GM23338 (cell line): ENCODE results near the gene CRELD1. TPM values are rescaled to one million over a fixed set of nuclear protein-coding genes. Genes with fewer than 3 reads are reported as not detected.
"Not testable (repeated sequence)": the region's sequence is repeated elsewhere in the genome, so short reads cannot be mapped to it uniquely, and the experiment has no call there.

Experiments
- ATAC-seq: fragments of 200-7000 bp; cut with Tn5 transposase; 3 replicates; pipeline ENCODE4 v1.9.1; 2020
- DNase-seq: peaks from one replicate; pipeline ENCODE4 v3.0.0-alpha.2; 2015; ENCODE audit warnings: low spot score
- H2AFZ ChIP-seq: fragments of 200-600 bp; sonication (generic); 2 replicates; pipeline ENCODE4 v1.8.0; 2016; ENCODE audit warnings: antibody characterized with exemption, mild to moderate bottlenecking, moderate library complexity
- H3F3A ChIP-seq: fragments of 200-600 bp; sonication (generic); replicated peaks from 2 replicates; pipeline ENCODE4 v1.8.0; 2017; ENCODE audit warnings: antibody characterized with exemption, mixed run types, low read depth
- H3K27ac ChIP-seq: fragments of 200-600 bp; sonication (generic); 2 replicates; pipeline ENCODE4 v1.6.1; 2016; ENCODE audit warnings: low read depth
- H3K27me3 ChIP-seq: fragments of 200-600 bp; sonication (generic); 2 replicates; pipeline ENCODE4 v1.8.0; 2016; ENCODE audit warnings: mild to moderate bottlenecking, mixed run types, moderate library complexity; ENCODE audit not compliant: insufficient read depth
- H3K36me3 ChIP-seq: fragments of 200-600 bp; sonication (generic); 2 replicates; pipeline ENCODE4 v1.8.0; 2016; ENCODE audit warnings: mild to moderate bottlenecking; ENCODE audit not compliant: insufficient read depth
- H3K4me1 ChIP-seq: fragments of 200-600 bp; sonication (generic); 2 replicates; pipeline ENCODE4 v1.8.0; 2016; ENCODE audit warnings: mild to moderate bottlenecking, moderate library complexity; ENCODE audit not compliant: insufficient read depth
- H3K4me2 ChIP-seq: fragments of 200-600 bp; sonication (generic); 2 replicates; pipeline ENCODE4 v1.7.1; 2017; ENCODE audit warnings: mixed run types
- H3K4me3 ChIP-seq: fragments of 200-600 bp; sonication (generic); 2 replicates; pipeline ENCODE4 v1.6.1; 2016; ENCODE audit warnings: mixed run types
- H3K79me2 ChIP-seq: fragments of 200-600 bp; sonication (generic); replicated peaks from 2 replicates; pipeline ENCODE4 v1.8.0; 2017; ENCODE audit warnings: mild to moderate bottlenecking; ENCODE audit not compliant: insufficient read depth
- H3K9me2 ChIP-seq: fragments of 200-600 bp; sonication (generic); 2 replicates; pipeline ENCODE4 v1.8.0; 2017; ENCODE audit not compliant: insufficient read depth
- H4K20me1 ChIP-seq: fragments of 200-600 bp; sonication (generic); replicated peaks from 2 replicates; pipeline ENCODE4 v1.8.0; 2017; ENCODE audit warnings: mild to moderate bottlenecking; ENCODE audit not compliant: insufficient read depth
- H3K27ac Mint-ChIP-seq: 2 replicates; pipeline ENCODE4 v1.8.0; 2020; ENCODE audit warnings: inconsistent platforms, mild to moderate bottlenecking, moderate library complexity, mixed read lengths
- H3K27me3 Mint-ChIP-seq: 3 replicates; pipeline ENCODE4 v1.8.0; 2022; ENCODE audit warnings: low read depth, mild to moderate bottlenecking, moderate library complexity, mixed read lengths, inconsistent platforms; ENCODE audit not compliant: insufficient read depth, poor library complexity
- H3K36me3 Mint-ChIP-seq: 3 replicates; pipeline ENCODE4 v1.8.0; 2021; ENCODE audit warnings: low read depth, mild to moderate bottlenecking, inconsistent platforms, moderate library complexity, mixed read lengths
- H3K4me1 Mint-ChIP-seq: 3 replicates; pipeline ENCODE4 v1.8.0; 2020; ENCODE audit warnings: mild to moderate bottlenecking, inconsistent platforms, mixed read lengths
- H3K4me3 Mint-ChIP-seq: 3 replicates; pipeline ENCODE4 v1.8.0; 2021; ENCODE audit warnings: moderate library complexity, mild to moderate bottlenecking, inconsistent platforms, mixed read lengths
- H3K9me3 Mint-ChIP-seq: 3 replicates; pipeline ENCODE4 v1.8.0; 2020; ENCODE audit warnings: moderate library complexity, mild to moderate bottlenecking, inconsistent platforms, mixed read lengths
- CREB1 ChIP-seq: fragments of 250-450 bp; sonication (Bioruptor Pico); IDR thresholded peaks from 2 replicates; pipeline ENCODE4 v1.5.0; 2020; ENCODE audit warnings: low read depth, mild to moderate bottlenecking, moderate library complexity
- JUNB ChIP-seq: IDR thresholded peaks from one replicate; pipeline ENCODE4 v1.6.1; 2016; ENCODE audit warnings: antibody characterized with exemption; ENCODE audit not compliant: unreplicated experiment
- POLR2AphosphoS5 ChIP-seq: IDR thresholded peaks from 2 replicates; pipeline ENCODE4 v1.6.1; 2016; ENCODE audit warnings: antibody characterized with exemption, low read depth
- STAT1 ChIP-seq: IDR thresholded peaks from one replicate; pipeline ENCODE4 v1.6.1; 2016; ENCODE audit warnings: antibody characterized with exemption; ENCODE audit not compliant: unreplicated experiment
- ZNF114 ChIP-seq: fragments of 250-450 bp; sonication (Bioruptor Pico); IDR thresholded peaks from 2 replicates; pipeline ENCODE4 v1.5.0; 2020; ENCODE audit warnings: mild to moderate bottlenecking, moderate library complexity
- polyA plus RNA-seq: library from polyadenylated mRNA; unstranded; fragments of >200 nt; fragmentation: Nextera tagmentation; extraction: Ambion mirVana; gene quantifications from 2 replicates; pipeline ENCODE4 v1.2.1, GENCODE V29; 2016
- total RNA-seq: library from RNA; depleted of rRNA; stranded (reverse); fragments of >200 nt; shearing (Covaris generic); gene quantifications from 2 replicates; pipeline ENCODE4 v1.2.3, GENCODE V29; 2014
- TF ChIP-seq, protein P1 (sequence below), 2 experiments: fragments of 200-600 bp in 1 of 2; sonication (generic) in 1 of 2; conservative IDR thresholded peaks; 2 replicates each; pipeline versions ENCODE4 v1.5.1 to v1.6.1; 2016 to 2017; ENCODE audit warnings: antibody characterized with exemption in 2 of 2, low read depth in 2 of 2, mild to moderate bottlenecking in 2 of 2, moderate library complexity in 1 of 2
- TF ChIP-seq, protein P2 (sequence below): IDR thresholded peaks from one replicate; pipeline ENCODE4 v1.6.1; 2018; ENCODE audit warnings: antibody characterized with exemption; ENCODE audit not compliant: unreplicated experiment

The CRELD1 gene
- total and polyA plus RNA-seq, 2 experiments from 2014 or later: 11.5 to 13.1 TPM

DNA sequence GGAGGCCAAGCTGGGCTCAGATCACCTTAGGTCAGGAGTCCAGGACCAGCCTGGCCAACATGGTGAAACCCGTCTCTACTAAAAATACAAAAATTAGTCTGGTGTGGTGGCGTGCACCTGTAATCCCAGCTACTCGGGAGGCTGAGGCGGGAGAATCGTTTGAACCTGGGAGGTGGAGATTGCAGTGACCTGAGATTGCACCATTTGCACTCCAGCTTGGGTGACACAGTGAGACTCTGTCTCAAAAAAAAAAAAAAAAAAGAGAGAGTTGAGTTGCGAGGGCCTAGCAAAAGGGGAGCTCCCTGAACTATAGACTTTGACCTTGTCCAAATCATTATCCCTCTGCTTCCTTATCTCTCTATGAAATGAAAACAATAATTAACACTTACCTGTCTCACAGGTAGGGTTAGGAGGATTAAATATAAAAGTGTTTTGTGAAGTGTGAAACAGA is 32.6 kb upstream of the CRELD1 start:
- H3K79me2 ChIP-seq, H3K9me3 Mint-ChIP-seq, H3K4me2 ChIP-seq, H3K27ac Mint-ChIP-seq, H3F3A ChIP-seq, H2AFZ ChIP-seq, H3K27me3 ChIP-seq, ATAC-seq, H3K36me3 Mint-ChIP-seq, H3K27ac ChIP-seq, H3K36me3 ChIP-seq, H4K20me1 ChIP-seq, H3K4me3 Mint-ChIP-seq, H3K9me2 ChIP-seq, DNase-seq, H3K4me3 ChIP-seq: not testable (repeated sequence)
- H3K27me3 Mint-ChIP-seq: peaks cover 12% of the 10 kb centered on the region
- peaks cover 20% of the 10 kb centered on the region for H3K4me1 Mint-ChIP-seq
- H3K4me1 ChIP-seq: peaks cover 17% of the 10 kb centered on the region

DNA sequence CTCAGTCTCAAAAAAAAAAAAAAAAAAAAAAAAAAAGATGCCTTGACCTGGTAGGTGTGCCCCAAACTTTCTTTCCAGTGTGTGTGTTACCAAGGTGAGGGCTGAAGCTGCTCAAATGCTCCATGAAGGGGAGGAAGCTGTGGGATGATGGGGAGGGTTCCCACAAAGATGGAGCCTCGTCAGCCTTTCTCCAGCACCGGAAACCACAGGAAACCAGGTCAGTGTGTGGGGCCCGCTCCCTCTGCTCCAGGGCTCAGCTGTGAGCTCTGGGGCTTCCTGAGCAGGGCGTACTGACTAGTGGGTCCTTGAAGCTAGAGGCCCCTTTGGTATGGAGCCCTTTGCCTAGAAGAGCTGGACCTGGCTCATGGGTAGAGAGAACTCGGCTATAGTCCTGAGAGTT is 31.7 kb upstream of the CRELD1 start:
- DNase-seq: no peak
- H3K79me2 ChIP-seq: no peaks in the 10 kb centered on the region
- H3K9me3 Mint-ChIP-seq: no peaks in the 10 kb centered on the region
- no peaks in the 10 kb centered on the region for H3K27me3 ChIP-seq
- no peak overlapping the region for H3K27ac ChIP-seq
- peaks cover 13% of the 10 kb centered on the region for H3K27me3 Mint-ChIP-seq
- H3K36me3 ChIP-seq: no peaks in the 10 kb centered on the region
- H3K4me3 Mint-ChIP-seq: no peak overlapping the region
- H3K4me1 ChIP-seq: peaks cover 17% of the 10 kb centered on the region
- no peaks in the 10 kb centered on the region for H3F3A ChIP-seq
- peak; percentile 10 for ATAC-seq
- TF ChIP-seq POLR2AphosphoS5 (no peak), JUNB (no peak), STAT1 (no peak), CREB1 (CRISPR knock-in tag) (no peak)
- no peak overlapping the region for H3K27ac Mint-ChIP-seq
- H4K20me1 ChIP-seq: no peaks in the 10 kb centered on the region
- no peak overlapping the region for H3K4me3 ChIP-seq
- H3K4me2 ChIP-seq: peak overlapping the region; percentile 71
- peaks cover 20% of the 10 kb centered on the region for H3K4me1 Mint-ChIP-seq
- peak overlapping the region; percentile 99 for H2AFZ ChIP-seq
- H3K36me3 Mint-ChIP-seq: no peaks in the 10 kb centered on the region; the same call in 2 of the 3 replicates
- H3K9me2 ChIP-seq: no peaks in the 10 kb centered on the region

DNA sequence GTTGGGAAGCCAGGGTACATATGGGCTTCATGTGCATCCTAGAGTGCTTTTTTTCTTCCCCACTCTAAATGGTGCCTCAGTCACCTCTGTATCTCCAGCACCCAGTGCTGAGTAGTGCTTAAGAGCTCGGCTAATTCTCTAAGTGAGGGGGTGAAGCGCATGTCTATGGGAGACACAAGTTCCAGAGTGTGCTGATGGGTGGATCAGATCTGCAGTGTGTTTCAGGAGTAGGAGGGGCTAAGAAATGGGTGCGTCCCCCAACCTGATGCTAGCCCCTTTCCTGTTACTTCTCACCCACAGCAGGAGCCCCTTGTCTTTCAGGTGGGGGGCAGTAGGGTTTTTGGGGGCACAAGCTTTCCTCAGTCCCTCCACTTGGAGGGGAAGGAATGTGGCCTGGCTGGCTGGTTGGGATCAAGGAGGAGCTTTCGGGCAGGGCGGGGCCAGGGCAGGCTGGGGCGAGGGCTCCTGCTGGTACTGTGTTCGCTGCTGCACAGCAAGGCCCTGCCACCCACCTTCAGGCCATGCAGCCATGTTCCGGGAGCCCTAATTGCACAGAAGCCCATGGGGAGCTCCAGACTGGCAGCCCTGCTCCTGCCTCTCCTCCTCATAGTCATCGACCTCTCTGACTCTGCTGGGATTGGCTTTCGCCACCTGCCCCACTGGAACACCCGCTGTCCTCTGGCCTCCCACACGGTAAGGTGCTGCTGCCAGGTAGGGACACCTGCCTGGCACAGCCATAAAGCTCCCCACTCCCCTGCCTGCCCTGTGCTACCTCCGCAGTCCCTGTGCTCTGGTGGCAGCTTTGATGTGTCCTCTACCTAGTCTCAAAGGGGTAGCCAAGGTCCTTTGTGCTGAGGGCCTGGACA is 31.0 kb upstream of the CRELD1 start, which contains the start of gene IL17RE:
Gene IL17RE, plus strand, starts transcription at position 477 of the 866 bp plus-strand sequence. Its CDS starts 85 bp downstream, at position 562.
- H3K4me2 ChIP-seq: peak within 1 kb of the TSS; percentile 71
- H3K9me2 ChIP-seq: no peaks in the 10 kb centered on the region
- DNase-seq (peak; percentile 55), ATAC-seq (peak; percentile 93)
- H3F3A ChIP-seq: no peaks in the 10 kb centered on the region
- H3K27ac ChIP-seq: no peak within 1 kb of the TSS
- H3K36me3 ChIP-seq: no peaks in the 10 kb centered on the region
- Mint-ChIP-seq H3K9me3 (no peaks in the 10 kb centered on the region), H3K36me3 (no peaks in the 10 kb centered on the region; the same call in 2 of the 3 replicates), H3K27me3 (peaks cover 13% of the 10 kb centered on the region), H3K4me1 (peaks cover 20% of the 10 kb centered on the region), H3K27ac (no peak within 1 kb of the TSS), H3K4me3 (peak within 1 kb of the TSS; percentile 35)
- no peaks in the 10 kb centered on the region for H4K20me1 ChIP-seq
- H2AFZ ChIP-seq: peak within 1 kb of the TSS; percentile 99
- peaks cover 17% of the 10 kb centered on the region for H3K4me1 ChIP-seq
- H3K4me3 ChIP-seq: peak within 1 kb of the TSS; percentile 42
- no peaks in the 10 kb centered on the region for H3K79me2 ChIP-seq
- no peaks in the 10 kb centered on the region for H3K27me3 ChIP-seq
- TF ChIP-seq, protein P1, sequence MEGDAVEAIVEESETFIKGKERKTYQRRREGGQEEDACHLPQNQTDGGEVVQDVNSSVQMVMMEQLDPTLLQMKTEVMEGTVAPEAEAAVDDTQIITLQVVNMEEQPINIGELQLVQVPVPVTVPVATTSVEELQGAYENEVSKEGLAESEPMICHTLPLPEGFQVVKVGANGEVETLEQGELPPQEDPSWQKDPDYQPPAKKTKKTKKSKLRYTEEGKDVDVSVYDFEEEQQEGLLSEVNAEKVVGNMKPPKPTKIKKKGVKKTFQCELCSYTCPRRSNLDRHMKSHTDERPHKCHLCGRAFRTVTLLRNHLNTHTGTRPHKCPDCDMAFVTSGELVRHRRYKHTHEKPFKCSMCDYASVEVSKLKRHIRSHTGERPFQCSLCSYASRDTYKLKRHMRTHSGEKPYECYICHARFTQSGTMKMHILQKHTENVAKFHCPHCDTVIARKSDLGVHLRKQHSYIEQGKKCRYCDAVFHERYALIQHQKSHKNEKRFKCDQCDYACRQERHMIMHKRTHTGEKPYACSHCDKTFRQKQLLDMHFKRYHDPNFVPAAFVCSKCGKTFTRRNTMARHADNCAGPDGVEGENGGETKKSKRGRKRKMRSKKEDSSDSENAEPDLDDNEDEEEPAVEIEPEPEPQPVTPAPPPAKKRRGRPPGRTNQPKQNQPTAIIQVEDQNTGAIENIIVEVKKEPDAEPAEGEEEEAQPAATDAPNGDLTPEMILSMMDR (conservative IDR thresholded peaks at IDR 0.05; ENCODE audit: low read depth in 2 of 2): no peak
- no peak for TF ChIP-seq POLR2AphosphoS5
- TF ChIP-seq ZNF114: no peak
- TF ChIP-seq, protein P2, sequence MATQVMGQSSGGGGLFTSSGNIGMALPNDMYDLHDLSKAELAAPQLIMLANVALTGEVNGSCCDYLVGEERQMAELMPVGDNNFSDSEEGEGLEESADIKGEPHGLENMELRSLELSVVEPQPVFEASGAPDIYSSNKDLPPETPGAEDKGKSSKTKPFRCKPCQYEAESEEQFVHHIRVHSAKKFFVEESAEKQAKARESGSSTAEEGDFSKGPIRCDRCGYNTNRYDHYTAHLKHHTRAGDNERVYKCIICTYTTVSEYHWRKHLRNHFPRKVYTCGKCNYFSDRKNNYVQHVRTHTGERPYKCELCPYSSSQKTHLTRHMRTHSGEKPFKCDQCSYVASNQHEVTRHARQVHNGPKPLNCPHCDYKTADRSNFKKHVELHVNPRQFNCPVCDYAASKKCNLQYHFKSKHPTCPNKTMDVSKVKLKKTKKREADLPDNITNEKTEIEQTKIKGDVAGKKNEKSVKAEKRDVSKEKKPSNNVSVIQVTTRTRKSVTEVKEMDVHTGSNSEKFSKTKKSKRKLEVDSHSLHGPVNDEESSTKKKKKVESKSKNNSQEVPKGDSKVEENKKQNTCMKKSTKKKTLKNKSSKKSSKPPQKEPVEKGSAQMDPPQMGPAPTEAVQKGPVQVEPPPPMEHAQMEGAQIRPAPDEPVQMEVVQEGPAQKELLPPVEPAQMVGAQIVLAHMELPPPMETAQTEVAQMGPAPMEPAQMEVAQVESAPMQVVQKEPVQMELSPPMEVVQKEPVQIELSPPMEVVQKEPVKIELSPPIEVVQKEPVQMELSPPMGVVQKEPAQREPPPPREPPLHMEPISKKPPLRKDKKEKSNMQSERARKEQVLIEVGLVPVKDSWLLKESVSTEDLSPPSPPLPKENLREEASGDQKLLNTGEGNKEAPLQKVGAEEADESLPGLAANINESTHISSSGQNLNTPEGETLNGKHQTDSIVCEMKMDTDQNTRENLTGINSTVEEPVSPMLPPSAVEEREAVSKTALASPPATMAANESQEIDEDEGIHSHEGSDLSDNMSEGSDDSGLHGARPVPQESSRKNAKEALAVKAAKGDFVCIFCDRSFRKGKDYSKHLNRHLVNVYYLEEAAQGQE: no peak
- no peak for TF ChIP-seq JUNB
